GM12878 (cell line): ENCODE data around the gene CAMK4. TPM values are rescaled to one million over a fixed set of nuclear protein-coding genes. Genes with fewer than 3 reads are reported as not detected.

ENCODE experiments used
- ATAC-seq: fragments of 200-7000 bp; cut with Tn5 transposase; 3 replicates; pipeline ENCODE4 v1.9.1; 2020; ENCODE audit warnings: mild to moderate bottlenecking, moderate library complexity
- BruUV-seq: library from RNA; stranded (reverse); fragments of 400-500 nt; replicated peaks from 2 replicates; lab custom pipeline; 2021; lab: Mats Ljungman, UMichigan
- CTCF ChIA-PET: fragments of 300-600 bp; sonication (Branson Sonifier 250); formaldehyde crosslinking; extraction: SDS; loops from one replicate; lab custom pipeline; 2021; ENCODE audit warnings: inconsistent platforms; lab: Yijun Ruan, JAX
- POLR2A ChIA-PET: fragments of 350-600 bp; formaldehyde crosslinking; extraction: SDS; loops from one replicate; lab custom pipeline; 2021; ENCODE audit warnings: inconsistent platforms; lab: Charles Lee
- RAD21 ChIA-PET: fragments of 300-600 bp; sonication (Branson Sonifier 250); formaldehyde crosslinking; loops from one replicate; lab custom pipeline; 2023; ENCODE audit warnings: antibody characterized with exemption; ENCODE audit not compliant: unreplicated experiment; lab: Charles Lee
- SMC1A ChIA-PET: fragments of 300-600 bp; sonication (Branson Sonifier 250); formaldehyde crosslinking; loops from one replicate; lab custom pipeline; 2023; ENCODE audit not compliant: unreplicated experiment, uncharacterized antibody; lab: Charles Lee
- DNase-seq: peaks from one replicate; pipeline ENCODE4 v3.0.0-alpha.2; 2011; ENCODE audit warnings: low read depth, low spot score
- FAIRE-seq: peaks from 3 replicates; lab custom pipeline; 2011; peaks lifted over from hg19 to GRCh38; lab: Jason Lieb, UNC
- H2AFZ ChIP-seq: 2 replicates; pipeline ENCODE4 v1.6.0; 2011; ENCODE audit warnings: low read depth, low read length, control low read depth; ENCODE audit not compliant: control insufficient read depth
- H3K27ac ChIP-seq: 2 replicates; pipeline ENCODE4 v1.5.1; 2011; ENCODE audit warnings: control low read depth; ENCODE audit not compliant: control insufficient read depth, insufficient read depth
- H3K27me3 ChIP-seq, 2 experiments: replicated peaks in 1 of 2; 2 replicates each; pipeline versions ENCODE4 v1.6.0 to v1.6.1; 2011; ENCODE audit warnings: low read length in 1 of 2; ENCODE audit not compliant: control insufficient read depth in 2 of 2, insufficient read depth in 2 of 2
- H3K36me3 ChIP-seq, 2 experiments: 2 replicates each; pipeline ENCODE4 v1.5.1; 2011; ENCODE audit warnings: low read length in 1 of 2; ENCODE audit not compliant: control insufficient read depth in 2 of 2, insufficient read depth in 2 of 2
- H3K4me1 ChIP-seq: 2 replicates; pipeline ENCODE4 v1.6.1; 2011; ENCODE audit warnings: mild to moderate bottlenecking, low read length, moderate library complexity, mixed read lengths; ENCODE audit not compliant: control insufficient read depth, insufficient read depth
- H3K4me2 ChIP-seq: 2 replicates; pipeline ENCODE4 v1.6.0; 2011; ENCODE audit warnings: control low read depth; ENCODE audit not compliant: control insufficient read depth, insufficient read depth
- H3K4me3 ChIP-seq: fragments of 200-600 bp; sonication (generic); 2 replicates; pipeline ENCODE4 v1.5.1; 2016
- H3K79me2 ChIP-seq: 2 replicates; pipeline ENCODE4 v1.6.0; 2011; ENCODE audit warnings: low read length; ENCODE audit not compliant: control insufficient read depth, insufficient read depth
- H3K9ac ChIP-seq: 2 replicates; pipeline ENCODE4 v1.8.0; 2011; ENCODE audit warnings: low read length, control low read depth, mixed read lengths; ENCODE audit not compliant: control insufficient read depth, insufficient read depth
- H3K9me3 ChIP-seq: replicated peaks from 3 replicates; pipeline ENCODE4 v1.5.1; 2011; ENCODE audit warnings: mild to moderate bottlenecking, low read length; ENCODE audit not compliant: control insufficient read depth, insufficient read depth
- H4K20me1 ChIP-seq: 2 replicates; pipeline ENCODE4 v1.6.0; 2011; ENCODE audit not compliant: control insufficient read depth, insufficient read depth
- BCLAF1 ChIP-seq: fragments of 450-650 bp; IDR thresholded peaks from 2 replicates; pipeline ENCODE4 v1.6.1; 2017; ENCODE audit warnings: antibody characterized with exemption, mild to moderate bottlenecking, moderate library complexity
- ETV6 ChIP-seq, 2 experiments: fragments of 450-650 bp in 1 of 2; IDR thresholded peaks in 1 of 2; conservative IDR thresholded peaks in 1 of 2; 2 replicates each; pipeline ENCODE4 v1.6.1; 2014; ENCODE audit warnings: antibody characterized with exemption in 1 of 2, borderline replicate concordance in 1 of 2, low read depth in 1 of 2, mild to moderate bottlenecking in 1 of 2, moderate library complexity in 1 of 2
- EZH2 ChIP-seq: IDR thresholded peaks from 2 replicates; pipeline ENCODE4 v1.6.1; 2012; ENCODE audit warnings: low read depth, mild to moderate bottlenecking, control low read depth, inconsistent platforms, low read length, borderline replicate concordance; ENCODE audit not compliant: control insufficient read depth
- JUNB ChIP-seq: IDR thresholded peaks from 2 replicates; pipeline ENCODE4 v1.6.1; 2016; ENCODE audit warnings: antibody characterized with exemption, mild to moderate bottlenecking
- KDM1A ChIP-seq: fragments of 200-600 bp; sonication (generic); IDR thresholded peaks from 2 replicates; pipeline ENCODE4 v1.6.1; 2016; ENCODE audit warnings: borderline replicate concordance
- POLR2A ChIP-seq: IDR thresholded peaks from 2 replicates; pipeline ENCODE4 v1.6.1; 2011; ENCODE audit warnings: low read depth, mild to moderate bottlenecking, low read length
- REST ChIP-seq: IDR thresholded peaks from 2 replicates; pipeline ENCODE4 v1.6.1; 2012; ENCODE audit warnings: mild to moderate bottlenecking, low read depth, low read length
- SREBF2 ChIP-seq: IDR thresholded peaks from 2 replicates; pipeline ENCODE4 v1.6.1; 2012; ENCODE audit warnings: mild to moderate bottlenecking, low read length
- SRF ChIP-seq, 2 experiments: IDR thresholded peaks; 2 replicates each; pipeline ENCODE4 v1.6.1; 2011; ENCODE audit warnings: low read depth in 2 of 2, low read length in 2 of 2, mild to moderate bottlenecking in 1 of 2, moderate library complexity in 1 of 2
- WRNIP1 ChIP-seq: IDR thresholded peaks from 2 replicates; pipeline ENCODE4 v1.6.1; 2011; ENCODE audit warnings: low read depth, low read length, improper control_type of control experiment, borderline replicate concordance
- YBX1 ChIP-seq: fragments of 450-650 bp; IDR thresholded peaks from 2 replicates; pipeline ENCODE4 v1.6.1; 2016; ENCODE audit warnings: antibody characterized with exemption
- ZSCAN29 ChIP-seq: fragments of 450-650 bp; IDR thresholded peaks from 2 replicates; pipeline ENCODE4 v1.6.1; 2017; ENCODE audit warnings: mild to moderate bottlenecking, moderate library complexity
- WGBS: methylation state at CpG from one replicate; pipeline ENCODE4 v1.1.6; 2016; ENCODE audit warnings: low lambda C conversion rate; ENCODE audit not compliant: insufficient replicate concordance, insufficient coverage; ENCODE audit errors: missing lambda C conversion rate; 5-methylcytosine and 5-hydroxymethylcytosine counted together
- in situ Hi-C: fragments of 300-500 bp; cut with MboI; formaldehyde crosslinking; loops from 9 replicates; pipeline ENCODE4 v1.14.3; 2018; ENCODE audit warnings: mixed read lengths
- intact Hi-C: fragments of 100-400 bp; cut with micrococcal nuclease; formaldehyde crosslinking; loops from one replicate; pipeline ENCODE4 v1.14.2; 2022; ENCODE audit not compliant: unreplicated experiment
- polyA plus RNA-seq, 11 experiments: library from polyadenylated mRNA; depleted of rRNA in 4 of 11; unstranded in 6 of 11; stranded (reverse) in 5 of 11; fragments of >200 nt; fragmentation: Nextera tagmentation in 4 of 11; fragmentation: Illumina TruSeq in 1 of 11; extraction: Ambion mirVana in 4 of 11; extraction: Trizol in 1 of 11; gene quantifications; 1 replicate in 1 of 11; 2 replicates in 10 of 11; pipeline versions ENCODE4 v1.2.1 to v1.2.3, GENCODE V29; 2011 to 2016; ENCODE audit warnings: inconsistent platforms in 2 of 11, missing spikeins in 2 of 11, low read depth in 1 of 11
- total RNA-seq, 4 experiments: library from RNA; depleted of rRNA in 3 of 4; stranded (reverse); fragments of >200 nt in 3 of 4; fragmentation: Illumina TruSeq in 1 of 4; extraction: Trizol in 1 of 4; gene quantifications; 2 replicates each; pipeline versions ENCODE4 v1.2.1 to v1.2.3, GENCODE V29; 2013 to 2021

The CAMK4 gene
- total and polyA plus RNA-seq, 10 of the 15 experiments (the other 5 are each of a cell fraction or from before 2014, with no cell fraction given), result 13.3 to 51.9 (median 35.3) TPM

- Histone ChIP-seq H2AFZ (peak overlapping the region; percentile 86), H3K4me3 (peak overlapping the region; percentile 83; the same call in 1 of the 2 replicates), H3K4me1 (peaks cover 7% of the 10 kb centered on the region), H3K27ac (no peak overlapping the region), H3K79me2 (peaks cover 40% of the 10 kb centered on the region), H3K4me2 (peak overlapping the region; percentile 56), H3K9me3 (no peaks in the 10 kb centered on the region), H3K36me3 (no peaks in the 10 kb centered on the region), H3K9ac (peak overlapping the region; percentile 69), H4K20me1 (no peaks in the 10 kb centered on the region), H3K27me3 (no peaks in the 10 kb centered on the region)
- POLR2A ChIA-PET, result interaction anchor here (0.5 to 13.0 kb wide), 14 partner anchors 11 to 1002 kb away, joined by 3 to 172 read pairs (median 4); no protein-coding TSS in a partner anchor
- no peak for TF ChIP-seq POLR2A
- no peak for TF ChIP-seq KDM1A
- TF ChIP-seq ETV6 (conservative IDR thresholded peaks at IDR 0.05 in 1 of 2, IDR thresholded peaks at IDR 0.05 in 1 of 2; ENCODE audit: borderline replicate concordance in 1 of 2, low read depth in 1 of 2), result no peak
- TF ChIP-seq SRF (IDR thresholded peaks at IDR 0.05; ENCODE audit: low read depth in 2 of 2, low read length in 2 of 2), result no peak
- no peak for TF ChIP-seq WRNIP1
- no peak for TF ChIP-seq ZSCAN29
- TF ChIP-seq JUNB, result no peak
- no peak for TF ChIP-seq SREBF2
- TF ChIP-seq EZH2, result no peak
- TF ChIP-seq REST, result no peak
- no peak for TF ChIP-seq YBX1
- TF ChIP-seq BCLAF1, result no peak
- no TSS peak for BruUV-seq
- ATAC-seq (no peak; the same call in 2 of the 3 replicates), DNase-seq (no peak), FAIRE-seq (no peak)
- RAD21 ChIA-PET, result interaction anchor here (0.6 to 21.9 kb wide), 14 partner anchors 11 to 531 kb away, joined by 3 to 443 read pairs (median 4); no protein-coding TSS in a partner anchor
- SMC1A ChIA-PET, result interaction anchor here (0.6 to 23.4 kb wide), 16 partner anchors 9 to 1534 kb away, joined by 3 to 608 read pairs (median 5); no protein-coding TSS in a partner anchor
- intact Hi-C loops (no loop called here), in situ Hi-C loops (no loop called here)
- CTCF ChIA-PET, result interaction anchor here (0.6 to 16.0 kb wide), 13 partner anchors 11 to 467 kb away, joined by 3 to 263 read pairs (median 6); no protein-coding TSS in a partner anchor
- WGBS, result 53% methylated on average over 8 of the region's 8 CpGs
Observed at GRCh38 chr5:111223101-111223786, 940 bp upstream of the CAMK4 start.
